Activated B cell treated with CpG ODN at 0.5 μM for 24 hours (primary cell): ENCODE data around the gene PLA2G5. TPM values are rescaled to one million over a fixed set of nuclear protein-coding genes. Genes with fewer than 3 reads are reported as not detected.
"Not testable (repeated sequence)": the region's sequence is repeated elsewhere in the genome, so short reads cannot be mapped to it uniquely, and the experiment has no call there.

Experiments used
- ATAC-seq: fragments of 200-7000 bp; cut with Tn5 transposase; one replicate; pipeline ENCODE4 v1.10.0; 2021; ENCODE audit warnings: low read depth, mild to moderate bottlenecking, moderate library complexity
- CTCF ChIA-PET: fragments of 350-600 bp; sonication (Branson Sonifier 250); formaldehyde crosslinking; loops from one replicate; lab custom pipeline; 2021; ENCODE audit warnings: antibody characterized with exemption; lab: Charles Lee
- POLR2A ChIA-PET: fragments of 350-600 bp; sonication (Branson Sonifier 250); formaldehyde crosslinking; loops from one replicate; lab custom pipeline; 2021; ENCODE audit warnings: antibody characterized with exemption; lab: Charles Lee
- DNase-seq: peaks from one replicate; pipeline ENCODE4 v3.0.0; 2022
- H3K27ac Mint-ChIP-seq: one replicate; pipeline ENCODE4 v1.8.0; 2020; ENCODE audit warnings: mixed read lengths
- H3K27me3 Mint-ChIP-seq: one replicate; pipeline ENCODE4 v1.8.0; 2021; ENCODE audit warnings: mixed read lengths
- H3K36me3 Mint-ChIP-seq: one replicate; pipeline ENCODE4 v1.8.0; 2021; ENCODE audit warnings: low read depth, mixed read lengths
- H3K4me1 Mint-ChIP-seq: one replicate; pipeline ENCODE4 v1.8.0; 2021; ENCODE audit warnings: mixed read lengths
- H3K4me3 Mint-ChIP-seq: one replicate; pipeline ENCODE4 v1.8.0; 2020; ENCODE audit warnings: mild to moderate bottlenecking, mixed read lengths
- H3K9me3 Mint-ChIP-seq: one replicate; pipeline ENCODE4 v1.8.0; 2020; ENCODE audit warnings: mixed read lengths
- intact Hi-C: fragments of 100-400 bp; cut with micrococcal nuclease; formaldehyde crosslinking; loops from one replicate; pipeline ENCODE4 v1.15.1; 2024
- total RNA-seq: library from RNA; stranded (reverse); gene quantifications from 2 replicates; pipeline ENCODE4 v1.2.3, GENCODE V29; 2022
- TF ChIP-seq, protein P1 (sequence below): fragments of 200-600 bp; IDR thresholded peaks from one replicate; pipeline ENCODE4 v1.8.0; 2022; ENCODE audit warnings: antibody characterized with exemption, mild to moderate bottlenecking

PLA2G5 gene
- total RNA-seq, 1 donor from 2014 or later: not detected

DNA sequence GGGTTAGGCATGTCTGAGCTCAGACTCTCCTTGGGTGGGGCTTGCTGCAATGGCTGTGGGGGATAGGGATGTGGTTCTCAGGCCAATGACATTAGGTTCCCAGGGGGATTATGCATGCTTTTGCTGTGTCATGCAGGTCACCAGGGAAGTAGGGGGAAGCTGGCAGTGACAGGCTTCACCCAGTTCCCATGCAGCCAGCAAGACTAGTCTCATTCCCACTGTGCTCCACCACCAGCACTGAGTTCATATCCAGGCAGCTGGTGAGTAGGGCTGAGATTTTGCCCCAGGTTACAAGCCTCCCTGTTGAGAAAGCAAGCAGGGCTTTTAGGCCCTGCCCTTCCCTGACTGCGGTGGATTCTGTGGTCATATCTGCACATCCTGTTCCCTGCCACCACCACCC lies 32.1 kb upstream of the PLA2G5 start:
- POLR2A ChIA-PET: no interaction called here
- DNase-seq (no peak), ATAC-seq (no peak)
- peaks cover 11% of the 10 kb centered on the region for H3K36me3 Mint-ChIP-seq
- peaks cover 8% of the 10 kb centered on the region for H3K4me1 Mint-ChIP-seq
- H3K27me3 Mint-ChIP-seq: peaks cover 14% of the 10 kb centered on the region
- peaks cover 17% of the 10 kb centered on the region for H3K9me3 Mint-ChIP-seq
- TF ChIP-seq, protein P1, sequence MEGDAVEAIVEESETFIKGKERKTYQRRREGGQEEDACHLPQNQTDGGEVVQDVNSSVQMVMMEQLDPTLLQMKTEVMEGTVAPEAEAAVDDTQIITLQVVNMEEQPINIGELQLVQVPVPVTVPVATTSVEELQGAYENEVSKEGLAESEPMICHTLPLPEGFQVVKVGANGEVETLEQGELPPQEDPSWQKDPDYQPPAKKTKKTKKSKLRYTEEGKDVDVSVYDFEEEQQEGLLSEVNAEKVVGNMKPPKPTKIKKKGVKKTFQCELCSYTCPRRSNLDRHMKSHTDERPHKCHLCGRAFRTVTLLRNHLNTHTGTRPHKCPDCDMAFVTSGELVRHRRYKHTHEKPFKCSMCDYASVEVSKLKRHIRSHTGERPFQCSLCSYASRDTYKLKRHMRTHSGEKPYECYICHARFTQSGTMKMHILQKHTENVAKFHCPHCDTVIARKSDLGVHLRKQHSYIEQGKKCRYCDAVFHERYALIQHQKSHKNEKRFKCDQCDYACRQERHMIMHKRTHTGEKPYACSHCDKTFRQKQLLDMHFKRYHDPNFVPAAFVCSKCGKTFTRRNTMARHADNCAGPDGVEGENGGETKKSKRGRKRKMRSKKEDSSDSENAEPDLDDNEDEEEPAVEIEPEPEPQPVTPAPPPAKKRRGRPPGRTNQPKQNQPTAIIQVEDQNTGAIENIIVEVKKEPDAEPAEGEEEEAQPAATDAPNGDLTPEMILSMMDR: no peak
- CTCF ChIA-PET: no interaction called here
- intact Hi-C loops: no loop called here
- no peak overlapping the region for H3K4me3 Mint-ChIP-seq
- H3K27ac Mint-ChIP-seq: no peak overlapping the region

DNA sequence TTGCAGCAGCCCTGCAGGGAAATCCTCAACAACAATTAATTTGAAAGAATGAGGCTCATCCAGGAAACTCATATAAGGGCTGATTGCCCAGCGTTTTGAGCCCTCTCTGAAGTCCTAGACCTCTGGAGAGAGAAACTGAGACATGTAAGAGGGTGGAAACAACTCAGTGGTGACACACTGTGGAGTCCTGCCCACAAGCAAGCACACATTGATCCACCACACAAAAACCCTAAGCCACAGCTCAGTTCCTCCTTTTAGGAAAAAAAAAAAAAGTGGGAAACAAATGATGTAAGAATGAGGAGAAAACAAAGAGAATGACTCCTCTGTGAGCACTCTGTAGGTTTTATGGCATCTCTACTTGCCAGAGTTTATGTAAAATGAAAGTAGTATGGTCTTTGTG lies 22.9 kb upstream of the PLA2G5 start:
- H3K27ac Mint-ChIP-seq: no peak overlapping the region
- ChIA-PET POLR2A (no interaction called here), CTCF (no interaction called here)
- ATAC-seq (no peak), DNase-seq (no peak)
- no peak overlapping the region for H3K4me3 Mint-ChIP-seq
- peaks cover 2% of the 10 kb centered on the region for H3K36me3 Mint-ChIP-seq
- no peaks in the 10 kb centered on the region for H3K4me1 Mint-ChIP-seq
- H3K9me3 Mint-ChIP-seq: peaks cover 14% of the 10 kb centered on the region
- TF ChIP-seq, protein P1: no peak
- intact Hi-C loops: no loop called here
- H3K27me3 Mint-ChIP-seq: peaks cover 2% of the 10 kb centered on the region

DNA sequence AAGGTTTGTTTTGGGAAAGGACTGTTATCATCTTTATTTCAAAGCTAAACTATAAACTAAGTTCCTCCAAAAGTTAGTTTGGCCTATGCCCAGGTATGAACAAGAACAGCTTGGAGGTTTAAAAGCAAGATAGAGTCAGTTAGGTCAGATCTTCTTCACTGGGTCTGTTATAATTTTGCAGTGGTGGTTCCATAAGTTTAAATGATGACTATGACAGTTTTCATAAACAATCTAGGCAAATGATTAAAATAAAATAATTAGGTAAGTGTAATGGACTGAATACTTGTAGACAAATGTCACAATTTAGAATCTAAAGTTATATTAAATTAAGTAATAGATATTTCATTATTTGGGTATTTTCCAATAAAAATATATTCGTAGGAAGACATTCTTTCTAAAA lies 21.4 kb upstream of the PLA2G5 start:
- CTCF ChIA-PET: no interaction called here
- Mint-ChIP-seq H3K4me3 (no peak overlapping the region), H3K27ac (no peak overlapping the region), H3K36me3 (peaks cover 5% of the 10 kb centered on the region), H3K9me3 (peaks cover 24% of the 10 kb centered on the region), H3K27me3 (peaks cover 2% of the 10 kb centered on the region), H3K4me1 (no peaks in the 10 kb centered on the region)
- ATAC-seq (no peak), DNase-seq (no peak)
- intact Hi-C loops: no loop called here
- POLR2A ChIA-PET: no interaction called here
- TF ChIP-seq, protein P1: no peak

DNA sequence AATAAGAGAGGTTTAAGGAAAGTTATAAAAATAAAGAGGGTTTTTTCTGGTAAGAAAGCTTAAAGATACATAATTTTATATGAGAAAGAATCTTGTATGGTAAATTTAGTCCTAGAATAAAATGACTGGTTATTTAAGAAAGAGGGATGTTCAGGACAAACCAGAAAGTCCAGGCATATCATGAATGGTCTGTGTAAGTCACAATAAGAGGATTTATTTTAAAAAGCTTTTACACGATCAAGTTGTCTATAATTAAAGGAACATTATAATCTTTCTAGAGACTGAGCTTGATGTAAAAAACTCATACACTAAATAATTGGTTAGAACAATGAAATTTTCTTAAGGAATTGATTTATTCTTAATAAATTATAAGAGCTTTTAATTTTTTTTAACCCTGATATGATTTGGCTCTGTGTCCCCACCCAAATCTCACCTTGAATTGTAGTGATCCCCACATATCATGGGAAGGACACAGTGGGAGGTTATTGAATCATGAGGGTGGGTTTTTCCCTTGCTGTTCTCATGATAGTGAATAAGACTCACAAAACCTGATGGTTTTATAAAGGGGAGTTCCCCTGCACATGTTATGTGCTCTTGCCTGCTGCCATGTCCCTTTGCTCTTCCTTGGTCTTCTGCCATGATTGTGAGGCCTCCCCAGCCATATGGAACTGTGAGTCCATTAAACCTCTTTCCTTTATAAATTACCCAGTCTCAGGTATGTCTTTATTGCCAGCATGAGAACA lies 20.8 kb upstream of the PLA2G5 start:
- CTCF ChIA-PET, H3K27me3 Mint-ChIP-seq: not testable (repeated sequence)

DNA sequence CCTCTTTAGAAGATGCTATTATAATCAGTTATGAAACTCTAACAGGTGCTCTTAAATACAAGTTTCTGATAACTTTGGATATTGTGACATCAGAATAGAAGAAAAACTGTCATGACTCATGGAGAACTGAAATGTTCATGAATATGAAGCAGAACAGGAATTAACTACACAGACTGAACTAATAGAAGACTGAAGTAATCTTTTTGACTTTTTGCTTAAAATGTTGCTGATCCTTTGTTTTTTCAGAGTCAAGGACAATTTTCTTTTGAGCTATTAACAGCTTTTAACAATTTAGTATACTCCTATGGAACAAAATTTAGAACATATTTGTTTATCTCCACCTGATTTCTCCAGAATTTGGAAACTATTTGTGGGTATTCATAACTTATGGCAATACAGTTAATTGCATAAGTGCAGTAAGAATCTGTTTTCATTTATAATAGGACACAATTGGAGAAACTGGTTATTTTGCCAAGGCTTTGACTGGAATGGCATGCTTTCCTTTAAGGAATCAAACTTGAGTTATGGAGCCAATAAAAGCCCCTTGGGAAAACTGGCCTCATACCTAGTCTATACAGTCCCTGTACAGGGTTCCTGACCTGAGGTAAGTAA lies 18.7 kb upstream of the PLA2G5 start:
- intact Hi-C loops: no loop called here
- Mint-ChIP-seq H3K27me3 (peaks cover 2% of the 10 kb centered on the region), H3K27ac (no peak overlapping the region), H3K9me3 (peaks cover 25% of the 10 kb centered on the region), H3K4me1 (no peaks in the 10 kb centered on the region), H3K36me3 (peaks cover 5% of the 10 kb centered on the region), H3K4me3 (no peak overlapping the region)
- DNase-seq (no peak), ATAC-seq (no peak)
- TF ChIP-seq, protein P1: no peak
- ChIA-PET POLR2A (no interaction called here), CTCF (no interaction called here)

More for the DNA sequence above, 20.8 kb upstream of the PLA2G5 start:
- H3K4me1 Mint-ChIP-seq, H3K27ac Mint-ChIP-seq, H3K36me3 Mint-ChIP-seq, DNase-seq, H3K4me3 Mint-ChIP-seq, intact Hi-C loops, POLR2A ChIA-PET, ATAC-seq: not testable (repeated sequence)
- peaks cover 25% of the 10 kb centered on the region for H3K9me3 Mint-ChIP-seq
